Measurements from ENCODE around the gene TXNIP. TPM values are rescaled to one million over a fixed set of nuclear protein-coding genes. Genes with fewer than 3 reads are reported as not detected.
A peak's percentile ranks its signal among the peaks of the same experiment; 100 is the strongest.

The TXNIP gene
- total RNA-seq, 4 donors from 2014 or later: 739 to 2,947 (median 1,128) TPM

DNA sequence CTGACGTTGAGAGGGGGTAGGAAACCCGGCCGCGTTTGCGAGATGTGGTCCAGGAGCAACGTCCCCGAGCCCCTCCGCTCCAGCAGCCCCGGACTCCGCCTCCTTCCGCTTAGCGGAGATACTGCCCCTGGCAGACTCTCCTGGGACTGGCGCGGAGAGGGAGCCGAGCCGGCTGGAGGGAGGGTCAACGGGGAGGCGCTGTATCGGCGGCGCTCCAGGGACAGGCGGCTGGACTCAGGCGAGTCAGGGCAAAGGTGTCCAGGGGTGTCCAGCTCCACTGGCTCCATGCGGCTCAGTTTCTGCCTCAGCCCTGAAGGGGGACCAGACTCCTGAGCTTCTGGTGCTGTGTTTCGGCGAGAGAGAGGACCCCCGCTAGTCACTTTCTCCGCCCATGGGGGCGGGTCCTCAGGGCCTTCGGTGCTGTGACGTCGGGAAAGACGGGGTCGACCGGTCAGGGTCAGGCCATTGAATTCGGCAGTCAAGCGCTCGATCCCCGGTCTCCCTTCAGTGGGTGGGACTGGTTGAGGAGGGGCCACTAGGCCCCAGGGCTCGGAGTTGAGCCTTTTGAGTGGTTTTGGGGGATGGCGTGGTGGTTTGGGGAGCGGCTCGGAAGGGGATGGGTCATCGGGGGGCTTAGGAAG lies 35.8 kb downstream of the TXNIP start:
- intact Hi-C loops (cut with DNase I): loop anchor here (10.0 kb wide), 1 partner anchor 54 kb away; no protein-coding TSS in a partner anchor
- Histone ChIP-seq H3K4me1 (peaks cover 29 to 46% of the 10 kb centered on the region in 2 donors), H3K27me3 (no peaks in the 10 kb centered on the region), H3K9me3 (no peaks in the 10 kb centered on the region), H3K36me3 (no peaks in the 10 kb centered on the region), H3K4me3 (replicated peaks in 1 of 3) (peak overlapping the region; percentile 49 to 73 (median 61)), H3K27ac (peak overlapping the region; percentile 78 to 84 (median 82))
- DNase-seq: peak; percentile 81 to 82
- 0% methylated on average over 5 to 28 of the region's 44 CpGs for WGBS, 2 donors
- TF ChIP-seq CTCF (IDR thresholded peaks at IDR 0.05): peak in 5 of 6 experiments; percentile 4 to 32 (median 13)
- TF ChIP-seq POLR2A (IDR thresholded peaks at IDR 0.05): peak in 1 of 2 donors; percentile 82

DNA sequence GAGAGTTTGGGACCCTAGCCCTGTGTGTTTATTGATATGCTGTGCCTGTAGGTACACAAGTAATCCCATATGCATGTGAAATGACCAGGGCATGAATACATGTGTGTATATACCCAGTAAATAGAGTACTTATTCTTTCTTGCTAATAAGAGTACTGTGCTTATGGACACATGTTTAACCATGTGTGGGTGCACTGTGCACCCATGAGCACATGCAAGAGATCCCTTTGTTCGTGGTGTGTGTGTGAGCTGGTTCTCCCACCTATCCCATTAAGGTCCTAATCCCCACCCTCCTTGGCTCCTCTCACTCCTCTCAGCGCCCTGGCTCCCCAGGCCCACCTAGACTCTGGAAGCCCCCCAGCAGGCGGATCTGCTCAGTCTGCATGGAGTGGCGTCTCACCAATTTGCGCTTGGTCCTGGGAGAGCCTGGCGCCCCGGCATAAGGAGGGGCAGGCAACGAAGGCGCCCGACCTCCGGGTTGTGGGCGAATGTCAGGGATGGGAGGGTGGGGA lies 36.4 kb downstream of the TXNIP start:
- intact Hi-C loops (cut with DNase I): loop anchor here (5.0 to 10.0 kb wide), 2 partner anchors 43 to 55 kb away; partner anchors contain the start of gene PEX11B
- WGBS, 2 donors: 9 to 24% methylated on average over 6 to 8 of the region's 12 CpGs
- H3K4me1 ChIP-seq: peaks cover 35 to 43% of the 10 kb centered on the region in 2 donors

GRCh38 chr1:145959333-145959732 lies 37.0 kb downstream of the TXNIP start:
- no peaks in the 10 kb centered on the region for H3K36me3 ChIP-seq
- no peaks in the 10 kb centered on the region for H3K9me3 ChIP-seq
- intact Hi-C loops (cut with DNase I): loop anchor here (5.0 kb wide), 1 partner anchor 42 kb away; the partner anchor contains the start of gene PEX11B
- peak overlapping the region in 1 of 3 donors; percentile 84 for H3K27ac ChIP-seq
- no peak for DNase-seq
- no peak for TF ChIP-seq POLR2A (IDR thresholded peaks at IDR 0.05)
- TF ChIP-seq CTCF (IDR thresholded peaks at IDR 0.05): no peak
- no peaks in the 10 kb centered on the region for H3K27me3 ChIP-seq
- H3K4me1 ChIP-seq: peaks cover 36 to 41% of the 10 kb centered on the region in 2 donors
- H3K4me3 ChIP-seq (replicated peaks in 1 of 3): no peak overlapping the region

More for the DNA sequence above, 36.4 kb downstream of the TXNIP start:
- TF ChIP-seq CTCF (IDR thresholded peaks at IDR 0.05): no peak
- TF ChIP-seq POLR2A (IDR thresholded peaks at IDR 0.05): no peak
- Histone ChIP-seq H3K36me3 (no peaks in the 10 kb centered on the region), H3K4me3 (replicated peaks in 1 of 3) (peak overlapping the region in 2 of 3 donors; percentile 61 to 73), H3K9me3 (no peaks in the 10 kb centered on the region), H3K27me3 (no peaks in the 10 kb centered on the region), H3K27ac (peak overlapping the region; percentile 78 to 84 (median 82))
- DNase-seq: no peak

GRCh38 chr1:145958734-145959133 lies 37.6 kb downstream of the TXNIP start:
- H3K4me1 ChIP-seq: peaks cover 31 to 38% of the 10 kb centered on the region in 2 donors
- TF ChIP-seq POLR2A (IDR thresholded peaks at IDR 0.05) (no peak), CTCF (IDR thresholded peaks at IDR 0.05) (no peak)
- H3K27me3 ChIP-seq: no peaks in the 10 kb centered on the region
- no peak overlapping the region for H3K4me3 ChIP-seq (replicated peaks in 1 of 3)
- intact Hi-C loops (cut with DNase I): loop anchor here (5.0 kb wide), 1 partner anchor 41 kb away; the partner anchor contains the start of gene PEX11B
- no peaks in the 10 kb centered on the region for H3K9me3 ChIP-seq
- DNase-seq: no peak
- H3K27ac ChIP-seq: peak overlapping the region in 1 of 3 donors; percentile 90
- no peaks in the 10 kb centered on the region for H3K36me3 ChIP-seq
